Dedifferentiated amniotic fluid mesenchymal stem cell (primary cell): ENCODE data around the gene TEAD1.

ENCODE experiments used
- DNase-seq: peaks from one replicate; pipeline ENCODE4 v3.0.0-alpha.2; 2016; ENCODE audit errors: extremely low spot score

TEAD1 gene

GRCh38 chr11:12810568-12810894 is 136.3 kb downstream of the TEAD1 start:
- DNase-seq, result no peak

- DNase-seq, result no peak
These were observed 137.6 kb downstream of the TEAD1 start for GRCh38 chr11:12811861-12812260.

- no peak for DNase-seq
These were observed 138.6 kb downstream of the TEAD1 start for GRCh38 chr11:12812849-12813248.

GRCh38 chr11:12813371-12814225 is 139.4 kb downstream of the TEAD1 start:
- no peak for DNase-seq

- no peak for DNase-seq
These were observed 140.9 kb downstream of the TEAD1 start for GRCh38 chr11:12815129-12815480.

- no peak for DNase-seq
These were observed 141.8 kb downstream of the TEAD1 start for GRCh38 chr11:12815931-12816494.

- DNase-seq, result no peak
These were observed 143.6 kb downstream of the TEAD1 start for GRCh38 chr11:12817681-12818332.

GRCh38 chr11:12818333-12819015 is 144.3 kb downstream of the TEAD1 start:
- DNase-seq, result peak; percentile 40

- DNase-seq, result no peak
These were observed 148.3 kb downstream of the TEAD1 start for GRCh38 chr11:12822392-12823022.

GRCh38 chr11:12824281-12825041 is 150.2 kb downstream of the TEAD1 start:
- DNase-seq, result no peak

GRCh38 chr11:12826441-12826840 is 152.2 kb downstream of the TEAD1 start:
- no peak for DNase-seq

GRCh38 chr11:12827369-12827768 is 153.1 kb downstream of the TEAD1 start:
- no peak for DNase-seq

GRCh38 chr11:12827929-12828812 is 153.9 kb downstream of the TEAD1 start:
- peak; percentile 75 for DNase-seq

GRCh38 chr11:12829131-12829530 is 154.9 kb downstream of the TEAD1 start:
- no peak for DNase-seq

GRCh38 chr11:12829540-12830314 is 155.5 kb downstream of the TEAD1 start:
- DNase-seq, result no peak

GRCh38 chr11:12831471-12832202 is 157.4 kb downstream of the TEAD1 start:
- DNase-seq, result no peak

- DNase-seq, result no peak
These were observed 158.4 kb downstream of the TEAD1 start for GRCh38 chr11:12832480-12833224.

- no peak for DNase-seq
These were observed 159.9 kb downstream of the TEAD1 start for GRCh38 chr11:12834166-12834565.
